HuH-7.5 (cell line): ENCODE measurements around the gene OR4N2.
"Not testable (repeated sequence)": the region's sequence is repeated elsewhere in the genome, so short reads cannot be mapped to it uniquely, and the experiment has no call there.

Experiments used
- DNase-seq: peaks from one replicate; pipeline ENCODE4 v3.0.0; 2011; ENCODE audit warnings: low spot score

The OR4N2 gene

DNA sequence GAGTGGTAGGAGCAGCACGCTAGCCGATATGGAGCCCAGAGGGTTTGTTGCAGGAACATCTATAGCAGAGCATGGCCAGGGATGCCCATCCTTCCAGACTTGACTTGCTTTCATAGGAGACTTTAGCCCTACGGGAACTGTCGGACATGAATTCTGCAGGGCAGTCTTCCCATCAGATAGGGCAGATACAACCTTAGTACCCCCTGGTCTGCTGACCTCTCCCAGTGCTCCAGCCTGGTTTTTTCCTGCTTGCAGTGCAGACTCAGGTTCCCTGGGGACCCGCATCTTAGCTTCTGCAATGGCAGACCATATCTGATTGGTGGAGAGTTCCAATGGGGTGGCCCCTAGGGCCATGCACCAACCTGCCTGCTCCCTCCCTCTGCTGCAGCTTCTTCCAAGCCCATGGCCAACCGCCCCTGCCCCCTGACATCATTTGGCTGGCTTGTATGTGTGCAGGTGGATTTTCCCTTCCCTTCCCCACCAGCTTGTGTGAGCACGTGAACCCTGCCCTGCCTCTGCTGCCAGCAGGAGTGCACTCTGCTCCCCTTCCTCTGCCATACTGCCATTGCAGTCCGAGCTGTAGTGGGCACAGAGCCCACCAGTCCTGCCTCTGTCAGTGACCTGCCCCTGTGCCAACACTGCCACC is 30.8 kb downstream of the OR4N2 start:
- DNase-seq = not testable (repeated sequence)

DNA sequence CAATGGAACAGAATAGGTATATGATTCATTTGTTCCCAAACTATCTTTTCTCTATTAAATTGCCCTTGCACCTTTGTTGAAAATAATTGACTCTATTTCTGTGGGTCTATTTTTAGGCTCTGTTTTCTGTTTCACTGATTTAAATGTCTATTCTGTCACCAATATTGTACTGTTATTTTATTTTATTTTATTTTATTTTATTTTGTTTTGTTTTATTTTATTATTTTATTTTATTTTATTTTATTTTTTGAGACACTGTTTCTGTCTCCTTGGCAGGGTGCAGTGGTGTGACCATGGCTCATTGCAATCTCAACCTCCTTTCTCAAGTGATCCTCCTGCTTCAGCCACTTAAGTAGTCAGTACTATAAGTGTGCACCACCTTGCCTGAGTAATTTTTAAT is 34.9 kb downstream of the OR4N2 start:
- DNase-seq = no peak

DNA sequence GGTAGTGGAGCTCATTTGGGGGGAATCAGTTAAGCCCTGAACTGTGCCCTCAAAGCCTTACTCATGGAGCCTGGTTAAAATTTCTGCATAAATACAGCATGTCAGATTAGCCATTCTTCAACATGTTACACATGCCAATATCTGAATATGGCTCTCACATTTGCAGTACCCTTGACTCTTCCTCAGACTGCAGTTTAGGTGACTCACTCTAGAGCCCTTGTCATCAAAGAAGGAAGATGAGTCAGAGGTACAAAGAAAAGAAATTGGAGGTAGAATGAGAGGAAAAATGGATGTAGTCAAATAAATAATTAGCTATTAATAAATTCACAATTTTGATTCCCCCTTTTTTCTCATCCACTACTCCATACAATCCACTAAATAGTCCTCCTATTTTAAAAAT is 47.8 kb downstream of the OR4N2 start:
- no peak for DNase-seq

- DNase-seq = not testable (repeated sequence)
Measured at GRCh38 chr14:19866061-19866669, 62.6 kb downstream of the OR4N2 start.

DNA sequence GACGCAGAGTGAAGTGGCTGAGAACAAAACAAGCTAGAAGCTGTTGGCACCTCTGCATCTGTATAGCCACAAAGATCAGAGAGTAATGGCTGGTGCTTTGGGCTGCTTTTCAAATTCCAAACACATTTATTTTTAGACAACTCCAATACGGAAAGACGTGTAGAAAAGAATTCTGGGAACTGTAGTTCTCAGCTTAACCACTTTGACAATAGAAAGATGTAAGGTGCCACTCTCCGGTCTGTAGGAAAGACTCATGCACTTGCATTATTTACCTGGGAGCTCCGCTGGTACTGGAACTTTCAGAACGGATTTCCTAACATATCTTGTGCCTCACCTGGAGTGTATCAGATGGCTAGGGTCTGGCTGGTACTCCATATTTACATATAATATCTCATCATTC is 69.6 kb downstream of the OR4N2 start:
- no peak for DNase-seq

DNA sequence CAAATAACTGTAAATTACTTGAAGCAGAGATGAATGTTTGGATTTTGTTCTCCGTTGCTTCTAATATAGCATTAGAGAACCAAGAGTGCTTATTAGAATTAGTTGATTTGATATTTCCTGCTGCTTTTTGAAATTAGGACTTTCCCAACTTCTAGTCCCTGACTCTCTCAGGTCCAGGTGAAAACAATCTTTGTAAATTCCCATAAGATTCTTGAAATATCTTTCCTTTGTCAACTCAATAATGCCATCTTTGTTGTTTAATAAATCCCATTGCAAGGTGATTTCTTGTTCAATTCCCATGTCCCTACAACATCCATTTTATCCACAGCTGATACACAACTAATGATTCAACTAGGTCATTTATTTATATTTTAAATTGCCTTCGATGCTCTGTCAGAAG is 71.3 kb downstream of the OR4N2 start, which contains the start of gene OR4K2:
Gene OR4K2, plus strand, starts transcription at position 301 of the 400 bp plus-strand sequence. CDS start 1,126 bp downstream, outside the sequence.
- DNase-seq = no peak

GRCh38 chr14:19878029-19878642 is 74.6 kb downstream of the OR4N2 start:
- no peak for DNase-seq
